Activated CD4-positive, alpha-beta T cell treated with anti-CD3 and anti-CD28 coated beads for 48 hours (primary cell): ENCODE measurements around the gene RGS14.
A peak's percentile ranks its signal among the peaks of the same experiment; 100 is the strongest.
"Not testable (repeated sequence)": the region's sequence is repeated elsewhere in the genome, so short reads cannot be mapped to it uniquely, and the experiment has no call there.

Experiments
- DNase-seq: peaks from one replicate; pipeline ENCODE4 v3.0.0-alpha.2; 2020

Gene RGS14

DNA sequence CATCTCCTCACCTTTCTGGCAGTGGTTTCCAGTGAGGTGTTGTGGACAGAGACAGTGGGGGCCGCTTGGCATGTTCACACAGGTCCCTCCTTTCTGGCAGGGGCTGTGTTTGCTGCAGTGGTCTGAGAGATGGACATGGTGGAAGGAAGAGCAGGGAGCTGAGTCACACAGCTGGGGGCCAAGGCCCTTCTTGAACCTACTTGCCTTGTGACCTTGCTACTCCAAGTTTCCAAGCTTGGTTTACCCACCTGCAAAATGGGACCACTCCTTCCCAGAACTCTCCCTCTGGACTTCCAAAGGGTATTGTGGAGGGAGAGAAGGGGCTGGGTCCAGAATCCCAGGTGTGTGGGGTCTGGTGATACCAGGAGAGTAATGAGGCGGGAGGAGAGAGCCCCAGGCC lies 47.6 kb downstream of the RGS14 start:
- DNase-seq, result no peak

DNA sequence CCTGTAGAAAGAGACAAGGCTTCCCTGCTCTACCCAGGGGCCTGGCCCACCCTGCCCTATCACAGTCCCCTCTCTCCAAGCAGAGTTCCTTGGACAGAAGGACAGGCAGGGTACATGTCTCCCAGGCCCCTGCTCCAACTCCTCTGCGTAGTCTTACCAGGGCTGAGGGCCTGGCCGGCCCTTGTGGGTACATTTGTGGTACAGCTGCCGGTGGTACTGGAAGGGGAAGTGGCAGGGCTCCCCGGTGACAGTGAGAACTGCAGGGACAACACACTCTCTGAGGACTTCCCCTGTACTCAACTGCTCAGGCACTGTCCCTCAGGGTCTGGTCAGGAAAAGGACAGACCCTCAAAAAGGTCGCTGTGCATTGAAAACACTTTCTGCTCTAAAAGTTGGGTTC lies 48.1 kb downstream of the RGS14 start:
- no peak for DNase-seq

DNA sequence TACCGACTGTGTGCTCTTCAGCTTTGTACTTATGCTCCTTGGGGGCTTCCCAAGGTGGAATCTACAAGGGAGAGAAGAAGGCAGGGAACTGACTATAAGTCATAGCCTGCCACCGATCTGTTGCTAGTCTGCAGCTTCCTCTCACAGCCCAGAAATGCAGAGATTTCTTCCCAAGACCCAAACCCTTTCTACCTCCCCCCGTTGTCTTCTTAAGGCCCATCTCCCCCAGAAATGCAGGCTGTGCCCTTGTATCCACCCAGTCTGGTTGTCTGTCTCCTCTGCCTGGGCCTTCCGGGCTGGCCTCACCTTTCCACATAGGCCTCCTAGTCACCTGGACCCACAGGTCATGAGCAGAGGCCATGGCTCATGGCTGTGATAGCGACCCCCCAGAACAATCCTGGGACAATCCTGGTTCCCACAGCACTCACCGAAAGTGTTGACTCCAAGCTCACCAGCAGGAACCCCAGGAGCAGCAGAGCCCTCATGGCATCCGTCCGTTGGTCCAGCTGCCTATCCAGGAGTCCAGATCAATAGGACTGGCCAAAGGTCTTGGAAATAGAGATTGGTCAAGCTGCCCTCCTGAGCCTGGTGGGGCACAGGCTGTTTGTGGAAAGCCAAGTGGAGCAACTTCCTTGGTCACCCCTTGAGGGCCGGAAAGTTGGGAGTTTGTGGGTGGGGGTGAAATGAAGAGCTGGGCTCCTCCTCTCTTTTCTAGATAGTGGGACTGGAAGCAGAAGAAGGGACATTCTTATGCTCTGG lies 51.5 kb downstream of the RGS14 start, which contains the start of gene F12:
Gene F12 (minus strand): TSS at position 522 of the 759 bp plus-strand sequence. CDS start 37 bp downstream, at position 485.
- DNase-seq, result no peak

GRCh38 chr5:177410575-177410974 lies 52.9 kb downstream of the RGS14 start:
- DNase-seq, result no peak

DNA sequence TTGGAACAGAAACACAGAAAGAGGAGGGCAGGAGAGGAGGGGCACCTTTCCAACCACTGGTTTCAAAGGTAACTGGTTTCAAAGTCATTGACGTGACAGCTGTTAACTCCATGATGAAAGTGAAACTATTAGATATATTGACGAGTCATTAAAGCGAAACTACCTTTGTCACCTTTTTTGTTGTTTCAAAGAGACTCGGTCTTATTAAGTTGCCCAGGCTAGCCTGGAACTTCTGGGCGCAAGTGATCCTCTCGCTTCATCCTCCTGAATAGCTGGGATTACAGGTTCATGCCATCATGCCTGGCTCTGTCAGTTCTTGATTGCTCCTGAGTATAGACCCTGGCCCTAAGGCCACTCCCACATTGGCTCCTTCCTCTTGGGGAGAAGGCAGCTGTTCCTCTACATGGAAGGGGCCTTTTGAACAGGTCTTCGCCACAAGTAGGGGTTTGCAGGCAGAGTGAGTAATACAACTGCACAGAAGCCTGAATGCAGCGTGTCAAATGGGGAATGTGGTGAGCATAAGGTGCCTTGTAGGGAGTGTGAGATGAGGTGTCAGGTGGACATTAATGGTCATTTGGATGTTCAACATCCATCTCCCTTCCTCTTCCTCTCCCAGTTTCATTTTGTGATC lies 55.0 kb downstream of the RGS14 start:
- DNase-seq, result peak; percentile 40

GRCh38 chr5:177414481-177414880 lies 56.8 kb downstream of the RGS14 start:
- no peak for DNase-seq

DNA sequence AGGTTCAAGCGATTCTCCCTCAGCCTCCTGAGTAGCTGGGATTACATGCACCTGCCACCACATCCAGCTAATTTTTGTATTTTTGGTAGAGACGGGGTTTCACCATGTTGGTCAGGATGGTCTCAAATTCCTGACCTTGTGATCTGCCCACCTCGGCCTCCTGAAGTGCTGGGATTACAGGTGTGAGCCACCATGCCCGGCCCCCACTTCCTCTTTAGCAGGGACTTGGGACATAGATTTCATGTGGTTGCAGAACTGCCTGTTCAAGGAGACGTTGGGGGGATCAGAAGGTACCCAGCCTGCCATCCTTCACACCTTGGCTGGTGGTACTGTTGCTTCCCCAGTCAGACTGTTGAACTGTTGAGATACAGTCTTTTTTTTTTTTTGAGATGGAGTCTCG lies 59.4 kb downstream of the RGS14 start:
- not testable (repeated sequence) for DNase-seq

DNA sequence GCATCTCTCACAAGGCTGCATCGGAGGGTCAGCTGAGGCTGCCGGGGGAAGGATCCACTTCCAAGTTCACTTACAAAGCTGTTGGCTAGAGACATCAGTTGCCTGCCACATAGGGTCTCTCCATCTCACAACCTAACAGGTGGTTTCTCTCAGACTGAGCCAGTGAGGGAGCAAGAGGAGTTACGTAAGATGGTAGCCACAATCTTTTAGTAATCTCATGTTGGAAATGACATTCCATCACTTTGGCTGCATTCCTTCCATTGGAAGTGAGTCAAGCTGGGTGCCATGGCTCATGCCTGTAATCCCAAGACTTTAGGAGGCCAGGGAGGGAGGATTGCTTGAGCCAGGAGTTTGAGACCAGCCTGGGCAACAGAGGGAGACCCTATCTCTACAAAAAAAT lies 61.3 kb downstream of the RGS14 start:
- no peak for DNase-seq

DNA sequence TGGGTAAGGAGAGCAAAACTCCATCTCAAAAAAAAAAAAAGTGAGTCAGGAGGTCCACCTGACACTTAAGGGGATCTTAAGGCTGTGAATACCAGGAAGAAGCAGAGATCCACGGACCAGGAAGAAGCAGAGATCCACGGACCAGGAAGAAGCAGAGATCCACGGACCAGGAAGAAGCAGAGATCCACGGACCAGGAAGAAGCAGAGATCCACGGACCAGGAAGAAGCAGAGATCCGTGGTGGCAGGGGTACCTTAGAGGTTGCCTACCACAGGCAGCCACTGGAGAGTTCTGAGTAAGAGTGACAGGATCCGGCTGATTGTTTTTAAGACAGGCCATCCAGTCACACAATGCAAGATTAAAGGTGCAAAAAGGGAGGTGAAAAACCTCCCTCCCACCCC lies 62.7 kb downstream of the RGS14 start:
- DNase-seq, result not testable (repeated sequence)

DNA sequence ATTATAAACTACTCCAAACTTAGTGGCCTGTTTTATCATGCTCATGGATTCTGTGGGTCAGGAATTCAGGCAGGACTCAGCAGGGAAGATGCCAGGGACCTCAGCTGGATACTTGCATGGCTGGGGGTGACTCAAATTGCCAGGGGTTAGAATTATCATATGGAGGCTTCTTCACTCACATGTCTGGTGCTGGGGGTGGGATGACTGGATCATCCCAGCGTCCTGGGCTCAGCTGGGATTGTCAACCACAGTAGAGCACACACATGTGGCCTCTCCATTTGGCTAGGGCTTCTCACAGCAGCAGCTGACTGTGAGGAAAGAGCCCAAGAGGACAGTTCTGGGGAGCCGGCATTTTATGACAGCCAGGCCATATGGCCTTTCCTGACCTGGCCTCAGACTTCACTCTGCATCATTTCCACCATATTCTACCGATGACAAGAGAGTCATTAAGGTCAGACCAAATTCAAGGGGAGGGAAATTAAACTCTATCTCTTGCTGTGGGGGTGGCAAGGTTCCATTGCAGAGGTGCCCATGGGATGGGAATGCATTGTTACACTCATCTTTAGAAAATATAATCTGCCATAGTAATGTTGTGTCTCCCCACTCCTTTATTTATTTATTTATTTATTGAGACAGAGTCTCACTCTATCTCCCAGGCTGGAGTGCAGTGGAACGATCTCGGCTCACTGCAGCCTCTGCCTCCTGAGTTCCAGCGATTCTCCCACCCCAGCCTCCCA lies 63.5 kb downstream of the RGS14 start:
- no peak for DNase-seq
